HepG2 (cell line): ENCODE data around the gene SCAI. TPM values are rescaled to one million over a fixed set of nuclear protein-coding genes. Genes with fewer than 3 reads are reported as not detected.
A peak's percentile ranks its signal among the peaks of the same experiment; 100 is the strongest.

ENCODE experiments used
- CEBPZ ChIP-seq: IDR thresholded peaks from 2 replicates; pipeline ENCODE4 v1.6.1; 2012; ENCODE audit warnings: low read length, improper control_type of control experiment
- DNMT1 ChIP-seq: sonication (generic); formaldehyde crosslinking; IDR thresholded peaks from 2 replicates; pipeline ENCODE4 v1.5.1; 2020; ENCODE audit warnings: mild to moderate bottlenecking, missing genetic modification reagents
- ZBTB38 ChIP-seq: sonication (generic); formaldehyde crosslinking; IDR thresholded peaks from 2 replicates; pipeline ENCODE4 v1.5.1; 2020; ENCODE audit warnings: mild to moderate bottlenecking, missing genetic modification reagents
- ZNF225 ChIP-seq: sonication (generic); formaldehyde crosslinking; IDR thresholded peaks from 2 replicates; pipeline ENCODE4 v1.4.0; 2020; ENCODE audit warnings: mild to moderate bottlenecking, missing genetic modification reagents
- ZNF329 ChIP-seq: sonication (generic); formaldehyde crosslinking; IDR thresholded peaks from 2 replicates; pipeline ENCODE4 v1.9.0; 2021; ENCODE audit warnings: low read depth, mild to moderate bottlenecking, missing genetic modification reagents
- ZNF510 ChIP-seq: sonication (generic); formaldehyde crosslinking; IDR thresholded peaks from 2 replicates; pipeline ENCODE4 v1.4.0; 2020; ENCODE audit warnings: low read depth, mild to moderate bottlenecking, missing genetic modification reagents
- ZNF609 ChIP-seq: sonication (generic); formaldehyde crosslinking; IDR thresholded peaks from 2 replicates; pipeline ENCODE4 v1.4.0; 2020; ENCODE audit warnings: mild to moderate bottlenecking, missing genetic modification reagents, borderline replicate concordance
- ZNF629 ChIP-seq: sonication (generic); formaldehyde crosslinking; conservative IDR thresholded peaks from 2 replicates; pipeline ENCODE4 v1.5.0; 2020; ENCODE audit warnings: missing genetic modification reagents
- ZSCAN20 ChIP-seq: sonication (generic); formaldehyde crosslinking; IDR thresholded peaks from 2 replicates; pipeline ENCODE4 v1.4.0; 2020; ENCODE audit warnings: missing genetic modification reagents, mild to moderate bottlenecking, borderline replicate concordance
- polyA plus RNA-seq, 8 experiments: library from polyadenylated mRNA; depleted of rRNA in 3 of 8; stranded (reverse) in 7 of 8; unstranded in 1 of 8; fragments of >200 nt; fragmentation: Illumina TruSeq in 4 of 8; extraction: Trizol in 4 of 8; gene quantifications; 2 replicates each; pipeline versions ENCODE4 v1.2.1 to v1.2.3, GENCODE V29; 2011 to 2016; ENCODE audit warnings: low read depth in 4 of 8, missing spikeins in 1 of 8, mixed read lengths in 1 of 8; ENCODE audit not compliant: insufficient read depth in 1 of 8
- total RNA-seq, 5 experiments: library from RNA; depleted of rRNA; stranded (reverse); fragments of >200 nt; fragmentation: Illumina TruSeq; extraction: Trizol; gene quantifications; 2 replicates each; pipeline ENCODE4 v1.2.3, GENCODE V29; 2016; ENCODE audit warnings: low read depth in 1 of 5
- TF ChIP-seq, protein P1 (sequence below): sonication (generic); formaldehyde crosslinking; IDR thresholded peaks from 2 replicates; pipeline ENCODE4 v1.5.0; 2020; ENCODE audit warnings: mild to moderate bottlenecking, missing genetic modification reagents, borderline replicate concordance
- TF ChIP-seq, protein P2 (sequence below): sonication (generic); formaldehyde crosslinking; IDR thresholded peaks from 2 replicates; pipeline ENCODE4 v1.8.1; 2023; ENCODE audit warnings: mild to moderate bottlenecking, missing genetic modification reagents

Gene SCAI
- total and polyA plus RNA-seq, 2 of the 13 experiments (the other 11 are each of a cell fraction or from before 2014, with no cell fraction given), result 4.4 to 8.4 TPM

GRCh38 chr9:125143377-125144090 lies at the start of gene SCAI (continued):
- 0 out of 2 replicates have a peak, but pooled peaks have one; percentile 42 for TF ChIP-seq ZNF609 (CRISPR knock-in tag)
- TF ChIP-seq, protein P1, sequence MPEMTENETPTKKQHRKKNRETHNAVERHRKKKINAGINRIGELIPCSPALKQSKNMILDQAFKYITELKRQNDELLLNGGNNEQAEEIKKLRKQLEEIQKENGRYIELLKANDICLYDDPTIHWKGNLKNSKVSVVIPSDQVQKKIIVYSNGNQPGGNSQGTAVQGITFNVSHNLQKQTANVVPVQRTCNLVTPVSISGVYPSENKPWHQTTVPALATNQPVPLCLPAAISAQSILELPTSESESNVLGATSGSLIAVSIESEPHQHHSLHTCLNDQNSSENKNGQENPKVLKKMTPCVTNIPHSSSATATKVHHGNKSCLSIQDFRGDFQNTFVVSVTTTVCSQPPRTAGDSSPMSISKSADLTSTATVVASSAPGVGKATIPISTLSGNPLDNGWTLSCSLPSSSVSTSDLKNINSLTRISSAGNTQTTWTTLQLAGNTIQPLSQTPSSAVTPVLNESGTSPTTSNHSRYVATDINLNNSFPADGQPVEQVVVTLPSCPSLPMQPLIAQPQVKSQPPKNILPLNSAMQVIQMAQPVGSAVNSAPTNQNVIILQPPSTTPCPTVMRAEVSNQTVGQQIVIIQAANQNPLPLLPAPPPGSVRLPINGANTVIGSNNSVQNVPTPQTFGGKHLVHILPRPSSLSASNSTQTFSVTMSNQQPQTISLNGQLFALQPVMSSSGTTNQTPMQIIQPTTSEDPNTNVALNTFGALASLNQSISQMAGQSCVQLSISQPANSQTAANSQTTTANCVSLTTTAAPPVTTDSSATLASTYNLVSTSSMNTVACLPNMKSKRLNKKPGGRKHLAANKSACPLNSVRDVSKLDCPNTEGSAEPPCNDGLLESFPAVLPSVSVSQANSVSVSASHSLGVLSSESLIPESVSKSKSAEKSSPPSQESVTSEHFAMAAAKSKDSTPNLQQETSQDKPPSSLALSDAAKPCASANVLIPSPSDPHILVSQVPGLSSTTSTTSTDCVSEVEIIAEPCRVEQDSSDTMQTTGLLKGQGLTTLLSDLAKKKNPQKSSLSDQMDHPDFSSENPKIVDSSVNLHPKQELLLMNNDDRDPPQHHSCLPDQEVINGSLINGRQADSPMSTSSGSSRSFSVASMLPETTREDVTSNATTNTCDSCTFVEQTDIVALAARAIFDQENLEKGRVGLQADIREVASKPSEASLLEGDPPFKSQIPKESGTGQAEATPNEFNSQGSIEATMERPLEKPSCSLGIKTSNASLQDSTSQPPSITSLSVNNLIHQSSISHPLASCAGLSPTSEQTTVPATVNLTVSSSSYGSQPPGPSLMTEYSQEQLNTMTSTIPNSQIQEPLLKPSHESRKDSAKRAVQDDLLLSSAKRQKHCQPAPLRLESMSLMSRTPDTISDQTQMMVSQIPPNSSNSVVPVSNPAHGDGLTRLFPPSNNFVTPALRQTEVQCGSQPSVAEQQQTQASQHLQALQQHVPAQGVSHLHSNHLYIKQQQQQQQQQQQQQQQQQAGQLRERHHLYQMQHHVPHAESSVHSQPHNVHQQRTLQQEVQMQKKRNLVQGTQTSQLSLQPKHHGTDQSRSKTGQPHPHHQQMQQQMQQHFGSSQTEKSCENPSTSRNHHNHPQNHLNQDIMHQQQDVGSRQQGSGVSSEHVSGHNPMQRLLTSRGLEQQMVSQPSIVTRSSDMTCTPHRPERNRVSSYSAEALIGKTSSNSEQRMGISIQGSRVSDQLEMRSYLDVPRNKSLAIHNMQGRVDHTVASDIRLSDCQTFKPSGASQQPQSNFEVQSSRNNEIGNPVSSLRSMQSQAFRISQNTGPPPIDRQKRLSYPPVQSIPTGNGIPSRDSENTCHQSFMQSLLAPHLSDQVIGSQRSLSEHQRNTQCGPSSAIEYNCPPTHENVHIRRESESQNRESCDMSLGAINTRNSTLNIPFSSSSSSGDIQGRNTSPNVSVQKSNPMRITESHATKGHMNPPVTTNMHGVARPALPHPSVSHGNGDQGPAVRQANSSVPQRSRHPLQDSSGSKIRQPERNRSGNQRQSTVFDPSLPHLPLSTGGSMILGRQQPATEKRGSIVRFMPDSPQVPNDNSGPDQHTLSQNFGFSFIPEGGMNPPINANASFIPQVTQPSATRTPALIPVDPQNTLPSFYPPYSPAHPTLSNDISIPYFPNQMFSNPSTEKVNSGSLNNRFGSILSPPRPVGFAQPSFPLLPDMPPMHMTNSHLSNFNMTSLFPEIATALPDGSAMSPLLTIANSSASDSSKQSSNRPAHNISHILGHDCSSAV (CRISPR knock-in tag), result no peak
- no peak; the same call in 1 of the 2 replicates for TF ChIP-seq ZBTB38
- no peak for TF ChIP-seq ZNF510
- no peak for TF ChIP-seq ZNF329 (CRISPR knock-in tag)
- no peak for TF ChIP-seq DNMT1 (CRISPR knock-in tag)
- TF ChIP-seq ZSCAN20, result no peak
- no peak for TF ChIP-seq ZNF629 (CRISPR knock-in tag)
- TF ChIP-seq ZNF225, result no peak
- TF ChIP-seq CEBPZ, result no peak
- TF ChIP-seq, protein P2, sequence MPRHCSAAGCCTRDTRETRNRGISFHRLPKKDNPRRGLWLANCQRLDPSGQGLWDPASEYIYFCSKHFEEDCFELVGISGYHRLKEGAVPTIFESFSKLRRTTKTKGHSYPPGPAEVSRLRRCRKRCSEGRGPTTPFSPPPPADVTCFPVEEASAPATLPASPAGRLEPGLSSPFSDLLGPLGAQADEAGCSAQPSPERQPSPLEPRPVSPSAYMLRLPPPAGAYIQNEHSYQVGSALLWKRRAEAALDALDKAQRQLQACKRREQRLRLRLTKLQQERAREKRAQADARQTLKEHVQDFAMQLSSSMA (CRISPR knock-in tag), result 0 out of 2 replicates have a peak, but pooled peaks have one; percentile 39
